H7 (cell line): ENCODE measurements around the gene DCLK2. TPM values are rescaled to one million over a fixed set of nuclear protein-coding genes. Genes with fewer than 3 reads are reported as not detected.
"Not testable (repeated sequence)": the region's sequence is repeated elsewhere in the genome, so short reads cannot be mapped to it uniquely, and the experiment has no call there.

ENCODE experiments used
- DNase-seq: peaks from one replicate; pipeline ENCODE4 v3.0.0; 2012
- H3K27me3 ChIP-seq: 2 replicates; pipeline ENCODE4 v1.6.0; 2011; ENCODE audit warnings: mild to moderate bottlenecking, low read length; ENCODE audit not compliant: control insufficient read depth, insufficient read depth
- H3K36me3 ChIP-seq: replicated peaks from 2 replicates; pipeline ENCODE4 v1.5.1; 2011; ENCODE audit warnings: low read length; ENCODE audit not compliant: control insufficient read depth, insufficient read depth
- H3K4me3 ChIP-seq: 2 replicates; pipeline ENCODE4 v1.5.1; 2011; ENCODE audit warnings: low read depth, mild to moderate bottlenecking, control low read depth, low read length, moderate library complexity; ENCODE audit not compliant: insufficient read depth
- total RNA-seq: library from RNA; depleted of rRNA; stranded (reverse); fragments of >200 nt; shearing (Covaris generic); gene quantifications from 2 replicates; pipeline ENCODE4 v1.2.3, GENCODE V29; 2014

Gene DCLK2
- total RNA-seq, 1 experiment from 2014 or later, result 0.31 TPM

DNA sequence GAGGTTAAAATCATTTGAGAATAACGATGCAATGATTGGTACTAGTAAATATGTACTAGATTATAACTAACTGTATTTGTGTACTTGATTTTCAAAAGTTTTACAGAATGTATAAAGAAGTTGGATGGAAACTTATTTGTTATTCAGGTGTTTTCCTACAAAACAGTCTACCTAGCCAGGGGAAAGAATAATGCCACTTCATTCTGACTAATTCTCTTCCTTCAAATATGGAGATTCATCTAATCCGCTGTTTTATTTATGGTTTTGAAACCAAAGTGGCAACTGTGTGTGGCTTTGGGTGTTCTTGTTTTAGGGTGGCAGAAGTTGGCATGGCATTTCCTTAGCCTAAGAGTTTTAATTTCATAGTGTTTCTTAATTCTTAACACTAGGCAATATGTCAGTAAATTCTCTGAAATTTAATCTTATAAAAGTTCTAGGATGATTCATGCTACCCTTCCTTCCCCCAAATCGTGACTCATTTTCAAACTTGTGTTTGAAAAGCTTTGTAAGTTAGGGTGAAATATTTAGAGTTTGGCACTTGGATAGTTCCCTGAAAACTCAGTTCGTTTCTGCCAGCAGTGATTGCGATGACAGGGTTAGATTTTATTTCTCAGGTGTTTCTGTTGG lies 62.6 kb downstream of the DCLK2 start:
- H3K27me3 ChIP-seq, result no peaks in the 10 kb centered on the region
- DNase-seq, result no peak
- no peaks in the 10 kb centered on the region for H3K36me3 ChIP-seq
- H3K4me3 ChIP-seq, result no peak overlapping the region

GRCh38 chr4:150141756-150142155 lies 63.5 kb downstream of the DCLK2 start:
- no peaks in the 10 kb centered on the region for H3K36me3 ChIP-seq
- no peak overlapping the region for H3K4me3 ChIP-seq
- no peak for DNase-seq
- H3K27me3 ChIP-seq, result no peaks in the 10 kb centered on the region

- Histone ChIP-seq H3K4me3 (no peak overlapping the region), H3K27me3 (no peaks in the 10 kb centered on the region), H3K36me3 (no peaks in the 10 kb centered on the region)
- no peak for DNase-seq
Measured at GRCh38 chr4:150142831-150143230, 64.6 kb downstream of the DCLK2 start.

GRCh38 chr4:150145090-150145945 lies 67.1 kb downstream of the DCLK2 start:
- no peaks in the 10 kb centered on the region for H3K27me3 ChIP-seq
- H3K36me3 ChIP-seq, result no peaks in the 10 kb centered on the region
- peak; percentile 23 for DNase-seq
- no peak overlapping the region for H3K4me3 ChIP-seq

- Histone ChIP-seq H3K27me3 (no peaks in the 10 kb centered on the region), H3K36me3 (no peaks in the 10 kb centered on the region), H3K4me3 (no peak overlapping the region)
- no peak for DNase-seq
Measured at GRCh38 chr4:150145946-150146340, 67.7 kb downstream of the DCLK2 start.

DNA sequence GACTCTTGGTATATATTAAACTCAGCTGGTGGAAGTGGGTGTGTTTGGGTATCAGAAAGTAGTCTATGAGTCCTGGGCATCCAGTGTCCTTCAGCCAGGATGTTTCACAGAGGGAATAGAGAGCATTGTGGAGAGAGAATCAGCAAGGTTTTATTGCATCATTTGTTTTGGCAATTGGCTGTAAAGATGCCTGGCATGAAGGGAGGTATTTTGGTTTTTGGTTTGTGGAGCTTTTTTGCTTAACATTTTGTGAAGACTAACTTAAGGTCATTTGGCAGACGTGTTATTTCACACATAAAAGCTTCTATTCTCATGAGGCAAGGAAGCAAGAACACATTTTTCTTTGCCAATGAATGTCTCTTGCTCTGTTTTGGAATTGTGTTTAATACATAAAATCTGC lies 71.1 kb downstream of the DCLK2 start:
- Histone ChIP-seq H3K36me3 (no peaks in the 10 kb centered on the region), H3K27me3 (no peaks in the 10 kb centered on the region), H3K4me3 (no peak overlapping the region)
- no peak for DNase-seq

GRCh38 chr4:150150629-150151062 lies 72.4 kb downstream of the DCLK2 start:
- no peaks in the 10 kb centered on the region for H3K27me3 ChIP-seq
- H3K36me3 ChIP-seq, result no peaks in the 10 kb centered on the region
- no peak for DNase-seq

GRCh38 chr4:150152766-150153165 lies 74.5 kb downstream of the DCLK2 start:
- Histone ChIP-seq H3K36me3 (no peaks in the 10 kb centered on the region), H3K27me3 (no peaks in the 10 kb centered on the region), H3K4me3 (no peak overlapping the region)
- no peak for DNase-seq

More at GRCh38 chr4:150150629-150151062, 72.4 kb downstream of the DCLK2 start:
- H3K4me3 ChIP-seq, result no peak overlapping the region

DNA sequence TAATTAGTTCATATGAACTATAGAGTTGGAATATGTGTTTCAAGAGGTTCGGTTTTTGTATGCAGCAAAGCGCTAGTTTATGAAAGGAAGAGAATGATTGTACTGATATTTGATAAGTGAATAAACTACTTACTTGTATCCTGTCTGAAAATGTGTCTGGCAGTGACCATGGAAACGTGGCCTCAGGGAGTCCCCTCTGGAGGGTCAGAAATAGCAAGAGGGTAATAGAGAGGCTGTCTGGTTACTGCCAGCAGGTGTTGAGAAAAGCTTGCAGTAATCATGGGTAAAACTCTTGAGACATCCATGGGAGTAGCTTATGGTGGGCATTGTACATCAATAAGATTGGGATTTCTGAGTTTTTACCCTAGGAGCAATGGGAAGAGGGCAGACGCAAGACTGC lies 77.1 kb downstream of the DCLK2 start:
- no peak for DNase-seq
- no peaks in the 10 kb centered on the region for H3K27me3 ChIP-seq
- no peak overlapping the region for H3K4me3 ChIP-seq
- no peaks in the 10 kb centered on the region for H3K36me3 ChIP-seq

GRCh38 chr4:150156543-150156942 lies 78.3 kb downstream of the DCLK2 start:
- no peaks in the 10 kb centered on the region for H3K27me3 ChIP-seq
- no peaks in the 10 kb centered on the region for H3K36me3 ChIP-seq
- no peak overlapping the region for H3K4me3 ChIP-seq
- DNase-seq, result no peak

- Histone ChIP-seq H3K36me3 (no peaks in the 10 kb centered on the region), H3K27me3 (no peaks in the 10 kb centered on the region), H3K4me3 (no peak overlapping the region)
- no peak for DNase-seq
Measured at GRCh38 chr4:150158041-150158440, 79.8 kb downstream of the DCLK2 start.

DNA sequence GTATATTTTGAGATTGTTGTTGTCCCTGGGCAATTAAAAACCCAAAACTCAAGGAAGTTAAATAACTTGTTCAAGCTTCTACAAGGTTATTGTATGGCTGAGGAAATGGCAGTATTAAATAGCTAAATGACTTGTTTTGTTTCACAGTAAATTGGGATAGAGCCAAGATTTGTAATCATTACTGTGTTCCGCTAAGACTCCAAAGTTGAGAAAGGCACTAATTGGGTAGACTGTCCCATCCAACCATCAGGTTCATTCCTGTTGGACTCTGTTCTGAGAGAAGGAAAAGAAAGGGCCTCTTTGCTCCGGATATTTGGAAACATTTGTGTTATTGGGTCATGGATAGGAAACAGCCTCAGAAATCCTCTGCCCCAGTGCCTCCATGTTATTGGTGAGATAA lies 82.2 kb downstream of the DCLK2 start:
- Histone ChIP-seq H3K27me3 (no peaks in the 10 kb centered on the region), H3K4me3 (no peak overlapping the region), H3K36me3 (no peaks in the 10 kb centered on the region)
- DNase-seq, result no peak

- DNase-seq, result no peak
- H3K27me3 ChIP-seq, result no peaks in the 10 kb centered on the region
- H3K4me3 ChIP-seq, result no peak overlapping the region
- H3K36me3 ChIP-seq, result no peaks in the 10 kb centered on the region
Measured at GRCh38 chr4:150161109-150161508, 82.9 kb downstream of the DCLK2 start.

GRCh38 chr4:150162020-150162419 lies 83.8 kb downstream of the DCLK2 start:
- not testable (repeated sequence) for H3K36me3 ChIP-seq, H3K27me3 ChIP-seq, DNase-seq, H3K4me3 ChIP-seq

- H3K27me3 ChIP-seq, result no peaks in the 10 kb centered on the region
- H3K36me3 ChIP-seq, result no peaks in the 10 kb centered on the region
- DNase-seq, result no peak
- H3K4me3 ChIP-seq, result no peak overlapping the region
Measured at GRCh38 chr4:150164055-150164454, 85.8 kb downstream of the DCLK2 start.
